Activated naive CD4-positive, alpha-beta T cell treated with anti-CD3 and anti-CD28 coated beads, Interleukin-2, amount 50 U/mL, for 24 hours (primary cell): ENCODE data around the gene NHP2.
A peak's percentile ranks its signal among the peaks of the same experiment; 100 is the strongest.

Experiments used
- H3K27ac Mint-ChIP-seq: one replicate; pipeline ENCODE4 v1.8.0; 2021; ENCODE audit warnings: mild to moderate bottlenecking, mixed read lengths
- H3K27me3 Mint-ChIP-seq: one replicate; pipeline ENCODE4 v1.8.0; 2021; ENCODE audit warnings: mixed read lengths
- H3K36me3 Mint-ChIP-seq: one replicate; pipeline ENCODE4 v1.8.0; 2021; ENCODE audit warnings: mixed read lengths
- H3K4me1 Mint-ChIP-seq: one replicate; pipeline ENCODE4 v1.8.0; 2021; ENCODE audit warnings: mixed read lengths
- H3K4me3 Mint-ChIP-seq: one replicate; pipeline ENCODE4 v1.8.0; 2021; ENCODE audit warnings: mild to moderate bottlenecking, mixed read lengths
- H3K9me3 Mint-ChIP-seq: one replicate; pipeline ENCODE4 v1.8.0; 2021; ENCODE audit warnings: mixed read lengths

Gene NHP2

GRCh38 chr5:178187014-178187413, 33.3 kb upstream of the NHP2 start, which contains the start of gene GMCL2:
Gene GMCL2, minus strand, starts transcription at chr5:178187371. Its CDS starts 72 bp downstream, at chr5:178187299.
- no peaks in the 10 kb centered on the region for H3K9me3 Mint-ChIP-seq
- H3K4me3 Mint-ChIP-seq: no peak within 1 kb of the TSS
- H3K27ac Mint-ChIP-seq: no peak within 1 kb of the TSS
- H3K36me3 Mint-ChIP-seq: no peaks in the 10 kb centered on the region
- H3K27me3 Mint-ChIP-seq: peaks cover 3% of the 10 kb centered on the region
- H3K4me1 Mint-ChIP-seq: peaks cover 6% of the 10 kb centered on the region

DNA sequence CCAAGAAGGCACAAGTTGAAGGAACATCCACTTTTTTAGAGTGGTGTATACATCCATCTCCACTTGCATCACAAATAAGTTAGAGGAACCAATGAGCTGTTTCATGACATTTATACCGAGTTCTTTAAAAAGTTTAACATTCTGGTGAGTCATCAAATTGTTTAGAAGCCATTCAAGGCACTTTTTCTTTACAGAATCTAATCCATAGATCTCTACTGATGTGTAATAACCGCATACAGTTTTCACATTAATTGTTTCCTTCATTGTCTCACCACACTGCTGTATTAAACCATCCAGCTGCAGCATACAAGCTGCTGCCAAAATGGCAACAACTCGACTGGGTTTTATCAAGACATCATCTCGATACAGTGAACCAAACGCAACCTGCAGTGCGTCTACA, 32.7 kb upstream of the NHP2 start:
- no peak overlapping the region for H3K4me3 Mint-ChIP-seq
- peaks cover 8% of the 10 kb centered on the region for H3K4me1 Mint-ChIP-seq
- H3K27ac Mint-ChIP-seq: no peak overlapping the region
- no peaks in the 10 kb centered on the region for H3K9me3 Mint-ChIP-seq
- peaks cover 3% of the 10 kb centered on the region for H3K27me3 Mint-ChIP-seq
- H3K36me3 Mint-ChIP-seq: no peaks in the 10 kb centered on the region

DNA sequence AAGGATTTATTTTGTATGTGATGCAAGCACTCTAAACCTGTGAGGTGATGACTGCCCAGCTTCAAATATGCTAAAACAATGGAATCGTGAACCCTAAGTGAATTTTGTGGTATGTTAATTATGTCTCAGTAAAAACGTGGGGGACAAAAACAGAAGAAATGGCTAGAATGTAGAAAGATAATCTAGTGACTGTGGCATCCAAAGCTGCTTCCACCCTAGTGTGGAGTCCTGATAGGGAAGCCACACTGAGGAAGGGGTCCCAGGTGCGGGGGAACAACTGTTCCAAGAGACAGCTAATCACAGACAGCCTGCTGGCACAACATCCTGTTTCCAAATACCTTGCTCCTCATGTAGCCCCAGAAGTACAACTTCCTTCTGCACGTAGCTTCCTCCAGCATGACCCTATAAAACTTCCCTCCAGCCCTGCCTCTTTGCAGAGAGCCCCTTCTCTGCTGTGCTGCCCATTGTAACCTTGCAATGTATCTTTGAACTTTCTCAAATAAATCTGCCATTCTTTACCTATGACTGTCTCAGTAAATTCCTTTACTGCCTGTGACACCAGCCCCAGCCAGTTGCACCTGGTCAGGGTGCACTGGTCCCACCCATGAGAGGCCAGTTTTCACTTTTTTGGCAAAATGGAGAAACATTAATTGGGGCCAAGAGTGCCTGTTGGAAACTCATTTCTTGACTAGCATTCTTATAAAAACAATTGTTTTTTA, 28.6 kb upstream of the NHP2 start:
- Mint-ChIP-seq H3K4me3 (no peak overlapping the region), H3K36me3 (no peaks in the 10 kb centered on the region), H3K9me3 (no peaks in the 10 kb centered on the region), H3K27ac (no peak overlapping the region), H3K4me1 (peaks cover 8% of the 10 kb centered on the region), H3K27me3 (peaks cover 2% of the 10 kb centered on the region)

DNA sequence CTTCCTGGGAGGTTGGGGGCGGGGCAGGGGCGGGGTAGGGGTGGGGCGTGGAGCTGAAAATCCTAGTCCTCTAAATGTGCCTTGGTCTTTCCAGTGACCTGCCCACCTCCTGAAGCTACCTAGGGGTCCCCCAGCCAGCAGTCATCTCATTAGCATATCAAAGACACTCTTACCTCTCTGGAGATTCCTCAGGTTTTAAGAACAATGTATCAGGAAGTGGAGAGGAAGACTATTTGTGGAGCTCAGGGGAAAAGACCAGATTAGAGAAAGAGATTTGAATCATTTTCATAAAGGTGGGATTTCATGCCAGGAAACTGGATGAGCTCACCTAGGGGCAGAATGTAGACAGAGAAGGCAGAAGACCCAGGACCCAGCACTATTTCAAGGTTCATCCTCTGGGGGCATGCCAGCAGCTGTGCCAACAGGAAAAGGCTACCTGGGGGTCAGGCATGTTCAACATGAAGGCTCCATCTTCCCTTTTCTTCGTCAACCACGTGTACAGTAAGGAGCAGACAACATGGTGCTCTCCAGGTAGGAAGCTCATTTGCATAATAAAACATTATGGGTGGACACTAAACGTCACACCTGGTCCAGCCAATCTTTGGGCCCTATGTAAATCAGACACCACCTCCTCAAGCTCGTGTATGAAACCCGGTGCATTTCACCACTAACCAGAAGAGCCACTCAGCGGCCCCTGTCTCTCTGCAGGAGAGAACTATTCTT, 26.6 kb upstream of the NHP2 start:
- Mint-ChIP-seq H3K36me3 (no peaks in the 10 kb centered on the region), H3K4me3 (no peak overlapping the region), H3K27ac (no peak overlapping the region), H3K9me3 (no peaks in the 10 kb centered on the region), H3K27me3 (peaks cover 2% of the 10 kb centered on the region), H3K4me1 (peaks cover 8% of the 10 kb centered on the region)

DNA sequence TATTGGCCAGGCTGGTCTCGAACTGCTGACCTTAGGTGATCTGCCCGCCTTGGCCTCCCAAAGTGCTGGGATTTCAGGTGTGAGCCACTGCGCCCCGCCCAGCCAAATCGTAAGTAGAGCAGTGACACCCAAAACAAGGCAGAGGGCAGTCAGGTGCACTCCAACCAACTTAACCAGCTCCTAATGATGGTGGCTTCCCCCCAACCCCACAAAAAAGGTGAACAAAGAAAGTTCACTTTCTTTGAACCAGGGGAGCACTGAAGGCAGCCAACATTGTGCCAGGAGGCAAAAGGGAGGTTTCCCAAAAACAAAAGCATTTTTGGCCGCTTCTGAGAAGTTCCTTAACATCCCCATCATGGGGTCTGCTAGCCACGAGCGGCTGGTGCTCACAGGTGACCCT, 23.9 kb upstream of the NHP2 start:
- Mint-ChIP-seq H3K36me3 (no peaks in the 10 kb centered on the region), H3K4me3 (no peak overlapping the region), H3K27me3 (peaks cover 2% of the 10 kb centered on the region), H3K4me1 (peaks cover 7% of the 10 kb centered on the region), H3K27ac (no peak overlapping the region), H3K9me3 (no peaks in the 10 kb centered on the region)

GRCh38 chr5:178176791-178177190, 23.1 kb upstream of the NHP2 start:
- Mint-ChIP-seq H3K4me1 (no peaks in the 10 kb centered on the region), H3K27me3 (peaks cover 2% of the 10 kb centered on the region), H3K4me3 (no peak overlapping the region), H3K9me3 (no peaks in the 10 kb centered on the region), H3K27ac (no peak overlapping the region), H3K36me3 (no peaks in the 10 kb centered on the region)

DNA sequence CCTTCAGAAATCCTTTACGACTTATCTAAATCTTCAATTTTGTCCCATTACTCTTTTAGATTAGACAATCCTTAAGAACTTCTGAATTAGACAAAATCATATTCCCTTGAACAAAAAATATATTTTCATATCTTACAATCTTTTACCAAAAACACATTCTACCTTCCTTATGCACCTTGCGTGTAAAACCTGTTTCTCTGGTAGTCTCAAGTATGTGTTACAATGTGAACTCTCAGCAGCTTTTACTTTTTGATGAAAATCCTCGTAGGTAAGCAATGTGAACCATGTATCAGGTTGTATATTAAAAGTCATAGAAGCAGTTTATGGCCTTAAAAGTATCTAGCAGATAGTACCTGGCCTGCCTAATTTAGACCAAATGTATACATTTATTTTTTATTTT, 20.8 kb upstream of the NHP2 start:
- H3K27ac Mint-ChIP-seq: no peak overlapping the region
- no peak overlapping the region for H3K4me3 Mint-ChIP-seq
- no peaks in the 10 kb centered on the region for H3K9me3 Mint-ChIP-seq

GRCh38 chr5:178170455-178170854, 16.8 kb upstream of the NHP2 start:
- H3K9me3 Mint-ChIP-seq: no peaks in the 10 kb centered on the region
- no peak overlapping the region for H3K4me3 Mint-ChIP-seq
- H3K27ac Mint-ChIP-seq: no peak overlapping the region
- no peaks in the 10 kb centered on the region for H3K4me1 Mint-ChIP-seq
- H3K27me3 Mint-ChIP-seq: no peaks in the 10 kb centered on the region
- no peaks in the 10 kb centered on the region for H3K36me3 Mint-ChIP-seq

More for the DNA sequence above, 20.8 kb upstream of the NHP2 start:
- H3K4me1 Mint-ChIP-seq: no peaks in the 10 kb centered on the region
- H3K36me3 Mint-ChIP-seq: no peaks in the 10 kb centered on the region
- H3K27me3 Mint-ChIP-seq: no peaks in the 10 kb centered on the region

DNA sequence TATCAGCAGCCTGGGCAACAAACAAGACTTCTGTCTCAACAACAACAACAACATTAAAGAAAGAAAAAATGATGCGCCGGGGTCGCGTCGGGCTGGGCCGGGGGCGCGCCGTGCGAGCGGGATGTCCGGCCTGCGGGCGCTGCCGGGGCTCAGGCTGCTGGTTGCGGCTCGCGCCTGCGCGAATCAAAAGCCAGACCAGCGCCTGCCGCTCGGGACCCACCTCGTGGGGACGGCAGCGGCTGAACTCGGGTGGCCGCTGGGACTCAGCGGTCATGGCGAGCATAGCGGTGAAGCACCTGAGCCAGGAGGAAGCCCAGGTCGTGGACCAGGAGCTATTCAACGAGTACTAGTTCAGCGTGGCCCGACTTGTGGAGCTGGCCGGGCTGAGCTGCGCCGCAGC, 11.9 kb upstream of the NHP2 start:
- Mint-ChIP-seq H3K4me1 (peaks cover 6% of the 10 kb centered on the region), H3K9me3 (no peaks in the 10 kb centered on the region)

DNA sequence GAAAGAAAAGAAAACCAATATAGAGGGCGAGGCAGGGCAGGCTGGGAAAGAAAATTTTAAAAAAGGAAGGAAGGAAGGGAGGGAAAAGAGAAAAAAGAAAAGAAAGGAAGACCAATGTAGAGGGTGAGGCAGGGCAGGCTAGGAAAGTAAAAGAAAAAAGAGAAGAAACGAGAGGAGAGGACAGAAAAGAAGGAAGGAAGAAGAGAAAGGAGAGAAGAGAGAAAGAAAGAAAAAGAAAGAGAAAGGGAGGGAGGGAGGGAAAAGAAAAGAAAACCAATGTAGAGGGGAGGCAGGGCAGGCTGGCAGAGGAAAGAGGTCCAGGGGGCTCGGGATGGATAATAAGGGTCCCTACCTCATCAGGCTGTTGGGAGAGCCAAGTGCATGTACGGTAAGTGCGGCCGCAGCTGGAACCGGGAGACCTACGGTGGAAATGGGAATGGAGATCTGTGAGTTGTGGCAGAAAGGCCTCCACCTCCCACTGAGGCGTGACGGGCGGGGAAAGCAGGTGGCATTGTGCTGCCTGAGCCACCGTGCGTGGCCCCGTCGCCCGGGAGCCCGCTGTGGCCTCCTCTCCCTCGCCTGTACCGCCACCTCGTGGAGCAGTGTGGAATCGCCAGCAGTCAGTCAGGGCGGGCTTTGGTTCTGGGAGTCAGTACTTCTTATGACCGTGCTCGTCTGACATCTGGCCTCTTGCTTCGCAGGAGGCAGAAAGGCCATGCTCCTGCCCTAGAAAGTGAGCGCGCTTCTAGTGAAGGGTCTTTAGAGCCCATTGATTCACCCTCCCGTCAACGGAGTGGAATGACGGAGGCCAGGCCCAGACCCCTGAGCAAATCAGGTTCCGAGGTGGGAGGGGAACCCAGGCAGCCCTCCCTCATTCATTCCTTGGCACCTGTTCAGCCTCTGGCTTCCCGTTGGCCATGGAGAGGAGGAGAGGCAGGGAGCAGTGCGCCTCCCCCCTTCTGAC, 10.4 kb upstream of the NHP2 start:
- H3K36me3 Mint-ChIP-seq: no peaks in the 10 kb centered on the region
- peak overlapping the region; percentile 52 for H3K4me3 Mint-ChIP-seq
- peaks cover 6% of the 10 kb centered on the region for H3K4me1 Mint-ChIP-seq
- no peaks in the 10 kb centered on the region for H3K9me3 Mint-ChIP-seq
- H3K27me3 Mint-ChIP-seq: peaks cover 11% of the 10 kb centered on the region
- no peak overlapping the region for H3K27ac Mint-ChIP-seq

More for the DNA sequence above, 11.9 kb upstream of the NHP2 start:
- H3K27me3 Mint-ChIP-seq: peaks cover 11% of the 10 kb centered on the region
- no peak overlapping the region for H3K27ac Mint-ChIP-seq
- H3K36me3 Mint-ChIP-seq: no peaks in the 10 kb centered on the region
- H3K4me3 Mint-ChIP-seq: no peak overlapping the region

- H3K27ac Mint-ChIP-seq: no peak overlapping the region
- H3K4me1 Mint-ChIP-seq: peaks cover 6% of the 10 kb centered on the region
These were observed 8.8 kb upstream of the NHP2 start for GRCh38 chr5:178162481-178162880.

DNA sequence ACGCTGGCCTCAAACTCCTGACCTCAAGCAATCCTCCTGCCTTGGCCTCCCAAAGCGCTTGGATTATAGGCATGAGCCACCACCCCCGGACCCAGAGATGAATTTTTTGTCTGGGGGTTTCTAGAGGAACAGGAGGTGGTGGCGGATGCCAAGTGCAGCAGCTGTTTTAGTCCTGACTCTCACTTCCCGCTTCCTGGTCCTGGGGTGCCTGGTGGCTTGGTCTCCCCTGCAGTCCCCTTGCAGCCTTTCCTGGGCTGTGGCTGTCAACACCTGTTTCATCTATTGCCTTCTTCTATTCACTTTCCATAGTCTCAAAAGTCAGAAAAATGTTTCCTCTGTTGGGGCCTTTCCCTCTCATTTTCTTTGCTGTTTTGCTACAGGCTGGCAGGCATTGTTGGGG, 6.5 kb upstream of the NHP2 start:
- Mint-ChIP-seq H3K36me3 (no peaks in the 10 kb centered on the region), H3K4me3 (no peak overlapping the region), H3K27ac (no peak overlapping the region), H3K9me3 (no peaks in the 10 kb centered on the region), H3K27me3 (peaks cover 11% of the 10 kb centered on the region), H3K4me1 (peaks cover 6% of the 10 kb centered on the region)

More at GRCh38 chr5:178162481-178162880, 8.8 kb upstream of the NHP2 start:
- no peaks in the 10 kb centered on the region for H3K36me3 Mint-ChIP-seq
- H3K27me3 Mint-ChIP-seq: peaks cover 11% of the 10 kb centered on the region
- H3K4me3 Mint-ChIP-seq: no peak overlapping the region
- no peaks in the 10 kb centered on the region for H3K9me3 Mint-ChIP-seq

GRCh38 chr5:178155065-178155464, 1.4 kb upstream of the NHP2 start:
- Mint-ChIP-seq H3K27me3 (no peaks in the 10 kb centered on the region), H3K4me3 (no peak overlapping the region), H3K9me3 (no peaks in the 10 kb centered on the region), H3K36me3 (peaks cover 11% of the 10 kb centered on the region), H3K27ac (no peak overlapping the region), H3K4me1 (peaks cover 35% of the 10 kb centered on the region)

DNA sequence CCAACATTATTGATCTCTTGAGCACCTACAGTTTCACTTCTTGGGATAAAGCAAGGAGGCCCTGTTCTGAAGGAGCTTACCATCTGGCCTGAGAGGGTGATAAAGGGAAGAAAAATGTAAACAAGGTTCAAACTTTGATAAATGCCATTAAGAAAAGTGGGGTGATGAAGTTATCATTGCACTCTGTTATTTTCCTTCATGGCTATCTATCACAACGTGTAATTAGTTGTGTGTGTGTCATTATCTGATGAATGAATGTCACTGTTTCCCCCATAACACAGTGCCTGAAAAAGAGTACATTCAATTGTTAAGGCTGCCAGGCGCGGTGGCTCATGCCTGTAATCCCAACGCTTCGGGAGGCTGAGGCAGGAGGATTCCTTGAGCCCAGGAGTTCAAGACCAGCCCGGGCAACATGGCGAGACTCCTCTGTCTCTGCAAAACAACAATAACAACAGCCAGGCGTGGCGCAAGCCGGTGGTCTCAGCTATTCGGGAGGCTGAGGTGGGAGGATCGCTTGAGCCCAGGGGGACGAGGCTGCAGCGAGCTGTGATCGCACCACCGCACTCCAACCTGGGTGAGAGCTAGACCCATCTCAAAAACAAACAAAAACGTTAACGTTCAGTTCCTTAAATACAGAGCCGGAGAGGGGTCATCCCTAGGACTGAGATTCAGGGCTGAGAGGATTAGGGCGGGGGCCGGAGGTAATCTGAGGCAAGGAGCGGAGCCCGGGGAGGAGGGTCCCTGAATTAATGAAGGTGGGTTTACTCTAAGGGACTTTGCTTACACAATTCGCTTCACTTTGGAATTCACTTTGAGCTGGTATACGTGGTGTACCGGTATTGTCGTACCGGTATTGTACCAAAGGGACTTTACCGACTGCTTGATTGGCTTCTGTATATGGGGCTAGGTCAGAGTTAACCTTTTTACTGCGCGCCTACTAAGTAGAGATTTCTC, 917 bp downstream of the NHP2 start:
- peaks cover 16% of the 10 kb centered on the region for H3K36me3 Mint-ChIP-seq
- peak overlapping the region; percentile 98 for H3K4me3 Mint-ChIP-seq
- H3K27me3 Mint-ChIP-seq: no peaks in the 10 kb centered on the region
- no peaks in the 10 kb centered on the region for H3K9me3 Mint-ChIP-seq
- H3K4me1 Mint-ChIP-seq: peaks cover 38% of the 10 kb centered on the region
- peak overlapping the region; percentile 95 for H3K27ac Mint-ChIP-seq
